Smooth muscle cell (in vitro differentiated cells): ENCODE results near the gene ALDH18A1. TPM values are rescaled to one million over a fixed set of nuclear protein-coding genes. Genes with fewer than 3 reads are reported as not detected.

Experiments
- DNase-seq: peaks from one replicate; lab custom pipeline; 2025; ENCODE audit not compliant: unreplicated experiment; lab: John Stamatoyannopoulos, UW
- H2AFZ ChIP-seq: fragments of 200-600 bp; sonication (generic); 2 replicates; pipeline ENCODE4 v1.6.0; 2016; ENCODE audit warnings: antibody characterized with exemption, low read depth, mild to moderate bottlenecking
- H3F3A ChIP-seq: fragments of 200-600 bp; sonication (generic); 2 replicates; pipeline ENCODE4 v1.6.0; 2017; ENCODE audit warnings: antibody characterized with exemption, low read depth
- H3K27ac ChIP-seq: fragments of 200-600 bp; sonication (generic); 2 replicates; pipeline ENCODE4 v1.5.1; 2016; ENCODE audit warnings: low read depth, mild to moderate bottlenecking
- H3K27me3 ChIP-seq: fragments of 200-600 bp; sonication (generic); 2 replicates; pipeline ENCODE4 v1.6.1; 2016; ENCODE audit warnings: low read depth, mild to moderate bottlenecking
- H3K36me3 ChIP-seq: fragments of 200-600 bp; sonication (generic); 2 replicates; pipeline ENCODE4 v1.5.1; 2016; ENCODE audit warnings: low read depth
- H3K4me1 ChIP-seq: fragments of 200-600 bp; sonication (generic); 2 replicates; pipeline ENCODE4 v1.5.1; 2016; ENCODE audit warnings: low read depth
- H3K4me2 ChIP-seq: fragments of 200-600 bp; sonication (generic); 2 replicates; pipeline ENCODE4 v1.6.0; 2016; ENCODE audit warnings: mild to moderate bottlenecking
- H3K4me3 ChIP-seq: fragments of 200-600 bp; sonication (generic); 2 replicates; pipeline ENCODE4 v1.5.1; 2016; ENCODE audit warnings: mild to moderate bottlenecking
- H3K79me2 ChIP-seq: fragments of 200-600 bp; sonication (generic); 2 replicates; pipeline ENCODE4 v1.6.0; 2016; ENCODE audit warnings: low read depth, mild to moderate bottlenecking
- H3K9ac ChIP-seq: fragments of 200-600 bp; sonication (generic); 2 replicates; pipeline ENCODE4 v1.6.0; 2016; ENCODE audit warnings: low read depth
- H3K9me3 ChIP-seq: fragments of 200-600 bp; sonication (generic); replicated peaks from 2 replicates; pipeline ENCODE4 v1.5.1; 2016; ENCODE audit warnings: low read depth
- H4K20me1 ChIP-seq: fragments of 200-600 bp; sonication (generic); 2 replicates; pipeline ENCODE4 v1.6.0; 2016; ENCODE audit warnings: low read depth
- CTCF ChIP-seq: fragments of 200-600 bp; sonication (generic); IDR thresholded peaks from 2 replicates; pipeline ENCODE4 v1.5.1; 2017; ENCODE audit warnings: borderline replicate concordance, mild to moderate bottlenecking, antibody characterized with exemption; ENCODE audit not compliant: insufficient read depth, poor library complexity, severe bottlenecking
- WGBS: methylation state at CpG from one replicate; pipeline ENCODE4 v1.1.7; 2016; ENCODE audit warnings: low lambda C conversion rate; 5-methylcytosine and 5-hydroxymethylcytosine counted together
- polyA plus RNA-seq: library from polyadenylated mRNA; unstranded; fragments of >200 nt; fragmentation: Nextera tagmentation; extraction: Ambion mirVana; gene quantifications from 2 replicates; pipeline ENCODE4 v1.2.1, GENCODE V29; 2016
- total RNA-seq: library from RNA; depleted of rRNA; stranded (reverse); fragments of >200 nt; gene quantifications from 2 replicates; pipeline ENCODE4 v1.2.3, GENCODE V29; 2014

Gene ALDH18A1
- total and polyA plus RNA-seq, 2 experiments from 2014 or later, result 98.2 to 124 TPM

DNA sequence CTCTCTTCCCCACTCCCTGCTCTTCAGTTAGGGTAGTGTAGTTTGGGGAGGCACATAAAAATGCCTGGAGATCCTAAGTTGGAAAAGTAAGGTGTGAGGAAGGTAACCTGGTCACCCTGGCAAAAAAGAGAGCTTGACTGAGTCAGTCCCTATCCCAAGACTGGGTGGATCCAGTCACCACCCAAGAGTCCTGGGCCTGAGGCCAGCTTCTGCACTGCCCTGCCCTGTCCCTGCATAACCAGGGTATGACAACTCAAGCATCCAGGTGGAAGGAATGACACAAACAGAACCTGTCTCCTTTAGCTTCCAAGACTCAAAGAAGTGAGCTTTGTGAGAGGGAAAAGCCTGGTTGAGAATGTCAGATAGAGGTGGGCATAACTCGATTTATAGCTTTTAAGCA lies 68.5 kb downstream of the ALDH18A1 start:
- Histone ChIP-seq H3K27ac (no peak overlapping the region), H3K9ac (no peak overlapping the region), H3K27me3 (no peaks in the 10 kb centered on the region), H2AFZ (no peak overlapping the region), H4K20me1 (no peaks in the 10 kb centered on the region), H3K4me1 (no peaks in the 10 kb centered on the region), H3K79me2 (no peaks in the 10 kb centered on the region), H3K36me3 (no peaks in the 10 kb centered on the region), H3K9me3 (no peaks in the 10 kb centered on the region), H3K4me3 (no peak overlapping the region), H3F3A (no peaks in the 10 kb centered on the region), H3K4me2 (no peak overlapping the region)
- no peak for TF ChIP-seq CTCF
- no peak for DNase-seq
- WGBS, result 88% methylated on average over 1 of the region's 1 CpG

DNA sequence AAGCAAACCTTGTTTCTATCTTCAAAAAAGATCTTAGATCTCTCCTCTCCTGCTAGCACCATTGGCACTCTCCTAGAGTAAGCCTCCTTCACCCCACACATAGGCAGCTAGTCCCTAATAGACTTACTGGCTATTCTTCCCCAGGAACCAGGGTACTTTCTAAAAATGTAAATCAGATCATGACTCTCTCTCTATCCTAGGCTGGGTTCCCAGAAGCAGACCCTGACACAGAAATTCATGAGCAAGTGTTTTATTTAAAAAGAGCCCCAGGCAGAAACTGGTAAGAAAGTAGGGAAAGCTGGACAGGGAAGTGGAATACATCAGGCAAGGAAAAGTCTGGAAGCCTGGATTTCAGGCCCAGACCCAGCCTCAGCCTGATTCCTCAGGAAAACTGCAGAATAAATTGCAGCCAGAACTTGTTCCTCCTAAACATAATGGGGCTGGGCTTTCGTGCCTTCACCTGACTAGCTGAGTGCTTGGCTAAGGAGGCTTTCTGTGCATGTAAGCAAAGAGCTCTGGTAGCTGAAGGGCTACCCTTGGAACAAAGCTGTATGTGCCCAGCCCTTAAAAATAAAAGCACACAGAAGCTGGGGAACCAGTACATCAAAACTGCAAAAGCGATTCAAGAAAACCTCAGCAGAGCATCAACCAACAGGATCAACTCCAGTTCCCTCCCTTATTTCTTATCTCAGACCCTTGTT lies 76.5 kb downstream of the ALDH18A1 start:
- Histone ChIP-seq H3K27me3 (no peaks in the 10 kb centered on the region), H3F3A (no peaks in the 10 kb centered on the region), H3K4me3 (no peak overlapping the region), H3K4me1 (no peaks in the 10 kb centered on the region), H2AFZ (no peak overlapping the region), H3K4me2 (no peak overlapping the region), H3K9ac (no peak overlapping the region), H3K27ac (no peak overlapping the region), H4K20me1 (no peaks in the 10 kb centered on the region), H3K36me3 (no peaks in the 10 kb centered on the region), H3K79me2 (no peaks in the 10 kb centered on the region), H3K9me3 (no peaks in the 10 kb centered on the region)
- TF ChIP-seq CTCF, result no peak
- no peak for DNase-seq
- WGBS, result 96% methylated on average over 2 of the region's 2 CpGs

- TF ChIP-seq CTCF, result no peak
- DNase-seq, result no peak
Measured at GRCh38 chr10:95579292-95579691, 77.2 kb downstream of the ALDH18A1 start.

DNA sequence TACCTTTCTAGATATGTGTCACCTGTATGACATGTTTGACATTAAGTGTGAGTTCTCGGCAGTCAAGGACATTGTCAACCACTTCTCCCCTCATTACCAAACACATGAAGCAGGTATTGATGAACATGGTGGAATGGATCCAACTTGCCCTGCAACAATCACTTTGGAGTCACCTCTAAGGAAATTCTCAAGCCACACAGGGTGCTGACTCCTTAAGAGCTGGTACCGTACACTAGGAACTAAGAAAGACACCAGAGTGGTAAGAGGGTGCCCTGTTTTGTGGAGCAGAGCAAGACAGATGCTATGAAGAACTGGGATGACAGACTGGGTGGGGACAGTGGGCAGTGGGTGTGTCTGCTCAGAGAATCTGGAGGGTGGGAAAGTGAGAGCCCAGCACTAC lies 77.9 kb downstream of the ALDH18A1 start:
- WGBS, result 88% methylated on average over 2 of the region's 2 CpGs

More at GRCh38 chr10:95579292-95579691, 77.2 kb downstream of the ALDH18A1 start:
- Histone ChIP-seq H3K9me3 (no peaks in the 10 kb centered on the region), H2AFZ (no peak overlapping the region), H3K79me2 (no peaks in the 10 kb centered on the region), H3K27me3 (no peaks in the 10 kb centered on the region), H3K4me1 (no peaks in the 10 kb centered on the region), H3K4me3 (no peak overlapping the region), H3K9ac (no peak overlapping the region), H3F3A (no peaks in the 10 kb centered on the region), H3K4me2 (no peak overlapping the region), H3K36me3 (no peaks in the 10 kb centered on the region), H4K20me1 (no peaks in the 10 kb centered on the region), H3K27ac (no peak overlapping the region)
- WGBS, result 95% methylated on average over 1 of the region's 1 CpG

More for the DNA sequence above, 77.9 kb downstream of the ALDH18A1 start:
- Histone ChIP-seq H3F3A (no peaks in the 10 kb centered on the region), H2AFZ (no peak overlapping the region), H3K27ac (no peak overlapping the region), H3K36me3 (no peaks in the 10 kb centered on the region), H4K20me1 (no peaks in the 10 kb centered on the region), H3K9me3 (no peaks in the 10 kb centered on the region), H3K27me3 (no peaks in the 10 kb centered on the region), H3K4me2 (no peak overlapping the region), H3K4me1 (no peaks in the 10 kb centered on the region), H3K4me3 (no peak overlapping the region), H3K79me2 (no peaks in the 10 kb centered on the region), H3K9ac (no peak overlapping the region)
- no peak for DNase-seq
- TF ChIP-seq CTCF, result no peak
